HepG2 (cell line): ENCODE data around the gene PLEKHG7. TPM values are rescaled to one million over a fixed set of nuclear protein-coding genes. Genes with fewer than 3 reads are reported as not detected.

Experiments
- ATAC-seq: fragments of 200-7000 bp; cut with Tn5 transposase; 3 replicates; pipeline ENCODE4 v1.9.1; 2020; ENCODE audit warnings: mild to moderate bottlenecking, moderate library complexity
- BruUV-seq: library from RNA; stranded (reverse); fragments of 400-500 nt; replicated peaks from 2 replicates; lab custom pipeline; 2021; lab: Mats Ljungman, UMichigan
- CTCF ChIA-PET: fragments of 300-600 bp; formaldehyde crosslinking; extraction: SDS; loops from one replicate; lab custom pipeline; 2021; ENCODE audit warnings: low total read pairs, inconsistent platforms, low intra/inter-chr PET ratio; lab: Yijun Ruan, JAX
- POLR2A ChIA-PET: fragments of 350-600 bp; sonication (Branson Sonifier 250); formaldehyde crosslinking; loops from one replicate; lab custom pipeline; 2020; ENCODE audit warnings: antibody characterized with exemption, inconsistent platforms; lab: Yijun Ruan, JAX
- DNase-seq: peaks from one replicate; pipeline ENCODE4 v3.0.0-alpha.2; 2015; ENCODE audit warnings: low spot score
- FAIRE-seq: peaks from 3 replicates; lab custom pipeline; 2011; peaks lifted over from hg19 to GRCh38; lab: Jason Lieb, UNC
- H2AFZ ChIP-seq: one replicate; pipeline ENCODE4 v1.6.1; 2011; ENCODE audit warnings: low read length, inconsistent platforms
- H3K27ac ChIP-seq: fragments of 300-600 bp; 3 replicates; pipeline ENCODE4 v1.8.0; 2011; ENCODE audit warnings: mixed run types, mild to moderate bottlenecking, mixed read lengths, low read length, inconsistent platforms; ENCODE audit not compliant: insufficient read depth; ENCODE audit errors: extremely low read length
- H3K27me3 ChIP-seq, 2 experiments: fragments of 200-600 bp in 1 of 2; 2 replicates in 1 of 2; 3 replicates in 1 of 2; pipeline versions ENCODE4 v1.6.0 to v1.8.0; 2011; ENCODE audit warnings: low read length in 2 of 2, mild to moderate bottlenecking in 2 of 2, moderate library complexity in 2 of 2, inconsistent platforms in 1 of 2; ENCODE audit not compliant: insufficient read depth in 2 of 2, control insufficient read depth in 1 of 2
- H3K36me3 ChIP-seq, 2 experiments: fragments of 200-600 bp in 1 of 2; replicated peaks in 1 of 2; 2 replicates in 1 of 2; 3 replicates in 1 of 2; pipeline versions ENCODE4 v1.5.1 to v1.8.0; 2011; ENCODE audit warnings: low read length in 2 of 2, inconsistent platforms in 1 of 2; ENCODE audit not compliant: insufficient read depth in 2 of 2, control insufficient read depth in 1 of 2
- H3K4me1 ChIP-seq: 2 replicates; pipeline ENCODE4 v1.5.1; 2012; ENCODE audit warnings: low read length, inconsistent platforms; ENCODE audit not compliant: insufficient read depth
- H3K4me2 ChIP-seq: 2 replicates; pipeline ENCODE4 v1.6.0; 2011; ENCODE audit warnings: low read depth, low read length, inconsistent platforms
- H3K4me3 ChIP-seq, 3 experiments: fragments of 200-600 bp in 1 of 3; sonication (generic), shearing (Covaris generic) in 1 of 3; replicated peaks in 1 of 3; 2 replicates each; pipeline ENCODE4 v1.5.1; 2011 to 2016; ENCODE audit warnings: low read length in 3 of 3, inconsistent platforms in 2 of 3, low read depth in 2 of 3, mild to moderate bottlenecking in 2 of 3, control low read depth in 1 of 3, mixed read lengths in 1 of 3; ENCODE audit not compliant: insufficient read depth in 1 of 3
- H3K79me2 ChIP-seq: one replicate; pipeline ENCODE4 v1.6.1; 2011; ENCODE audit warnings: low read length, inconsistent platforms; ENCODE audit not compliant: insufficient read depth
- H3K9ac ChIP-seq: 2 replicates; pipeline ENCODE4 v1.6.0; 2011; ENCODE audit warnings: mild to moderate bottlenecking, low read depth, low read length, inconsistent platforms; ENCODE audit not compliant: insufficient read depth
- H3K9me3 ChIP-seq: 2 replicates; pipeline ENCODE4 v1.5.1; 2012; ENCODE audit warnings: mild to moderate bottlenecking, low read length
- H4K20me1 ChIP-seq: 2 replicates; pipeline ENCODE4 v1.6.0; 2011; ENCODE audit warnings: inconsistent platforms, mild to moderate bottlenecking, low read length, moderate library complexity; ENCODE audit not compliant: insufficient read depth
- ATF5 ChIP-seq: sonication (generic); formaldehyde crosslinking; IDR thresholded peaks from 2 replicates; pipeline ENCODE4 v1.4.0; 2020; ENCODE audit warnings: mild to moderate bottlenecking, low read depth, missing genetic modification reagents
- ELF1 ChIP-seq: sonication (generic); formaldehyde crosslinking; IDR thresholded peaks from 2 replicates; pipeline ENCODE4 v1.4.0; 2020; ENCODE audit warnings: missing genetic modification reagents
- MLX ChIP-seq: IDR thresholded peaks from 2 replicates; pipeline ENCODE4 v1.6.1; 2016
- NRL ChIP-seq: sonication (generic); formaldehyde crosslinking; IDR thresholded peaks from 2 replicates; pipeline ENCODE4 v1.5.0; 2020; ENCODE audit warnings: missing genetic modification reagents, mild to moderate bottlenecking, moderate library complexity, borderline replicate concordance
- TOPORS ChIP-seq: sonication (generic); formaldehyde crosslinking; IDR thresholded peaks from 2 replicates; pipeline ENCODE4 v1.8.0; 2023; ENCODE audit warnings: mild to moderate bottlenecking, missing genetic modification reagents
- ZNF274 ChIP-seq: sonication (generic); formaldehyde crosslinking; IDR thresholded peaks from 2 replicates; pipeline ENCODE4 v1.5.1; 2020; ENCODE audit warnings: mild to moderate bottlenecking, missing genetic modification reagents
- ZNF503 ChIP-seq: sonication (generic); formaldehyde crosslinking; IDR thresholded peaks from 2 replicates; pipeline ENCODE4 v1.4.0; 2020; ENCODE audit warnings: missing genetic modification reagents
- ZNF609 ChIP-seq: sonication (generic); formaldehyde crosslinking; IDR thresholded peaks from 2 replicates; pipeline ENCODE4 v1.4.0; 2020; ENCODE audit warnings: mild to moderate bottlenecking, missing genetic modification reagents, borderline replicate concordance
- ZNF660 ChIP-seq: sonication (generic); formaldehyde crosslinking; IDR thresholded peaks from 2 replicates; pipeline ENCODE4 v1.5.1; 2020; ENCODE audit warnings: mild to moderate bottlenecking, low read depth, missing genetic modification reagents, borderline replicate concordance
- ZNF703 ChIP-seq: sonication (generic); formaldehyde crosslinking; IDR thresholded peaks from 2 replicates; pipeline ENCODE4 v1.5.1; 2020; ENCODE audit warnings: missing genetic modification reagents, mild to moderate bottlenecking, moderate library complexity, borderline replicate concordance
- ZNF83 ChIP-seq: sonication (generic); formaldehyde crosslinking; IDR thresholded peaks from 2 replicates; pipeline ENCODE4 v1.4.0; 2020; ENCODE audit warnings: missing genetic modification reagents, mild to moderate bottlenecking, borderline replicate concordance
- in situ Hi-C: cut with HindIII; loops from 2 replicates; pipeline ENCODE4 v1.10.0; 2017; ENCODE audit warnings: low pct_unique_long_range_greater_than_20kb; ENCODE audit not compliant: extremely low pct_ligation_motif_present
- intact Hi-C: fragments of 100-400 bp; cut with micrococcal nuclease; formaldehyde crosslinking; loops from one replicate; pipeline ENCODE4 v1.10.0; 2022; ENCODE audit not compliant: unreplicated experiment
- polyA plus RNA-seq, 8 experiments: library from polyadenylated mRNA; depleted of rRNA in 3 of 8; stranded (reverse) in 7 of 8; unstranded in 1 of 8; fragments of >200 nt; fragmentation: Illumina TruSeq in 4 of 8; extraction: Trizol in 4 of 8; gene quantifications; 2 replicates each; pipeline versions ENCODE4 v1.2.1 to v1.2.3, GENCODE V29; 2011 to 2016; ENCODE audit warnings: low read depth in 4 of 8, missing spikeins in 1 of 8, mixed read lengths in 1 of 8; ENCODE audit not compliant: insufficient read depth in 1 of 8
- total RNA-seq, 5 experiments: library from RNA; depleted of rRNA; stranded (reverse); fragments of >200 nt; fragmentation: Illumina TruSeq; extraction: Trizol; gene quantifications; 2 replicates each; pipeline ENCODE4 v1.2.3, GENCODE V29; 2016; ENCODE audit warnings: low read depth in 1 of 5

The PLEKHG7 gene
- total and polyA plus RNA-seq, 2 of the 13 experiments (the other 11 are each of a cell fraction or from before 2014, with no cell fraction given): not detected

- Histone ChIP-seq H3K9ac (no peak overlapping the region), H3K27ac (no peak overlapping the region), H3K79me2 (no peaks in the 10 kb centered on the region), H3K27me3 (no peaks in the 10 kb centered on the region; a peak in 1 of 5 replicates), H3K9me3 (no peaks in the 10 kb centered on the region), H3K4me2 (no peak overlapping the region), H4K20me1 (no peaks in the 10 kb centered on the region), H3K4me3 (no peak overlapping the region), H2AFZ (no peak overlapping the region), H3K36me3 (peaks cover 5 to 36% of the 10 kb centered on the region in 2 experiments), H3K4me1 (no peaks in the 10 kb centered on the region)
- no TSS peak for BruUV-seq
- in situ Hi-C loops: no loop called here
- CTCF ChIA-PET: no interaction called here
- POLR2A ChIA-PET: no interaction called here
- ATAC-seq (no peak), FAIRE-seq (no peak), DNase-seq (no peak)
- intact Hi-C loops: no loop called here
- TF ChIP-seq NRL (CRISPR knock-in tag): no peak
- no peak for TF ChIP-seq ZNF660
- TF ChIP-seq ZNF274 (CRISPR knock-in tag): no peak
- TF ChIP-seq MLX (CRISPR knock-in tag): no peak
- TF ChIP-seq ZNF503: no peak
- TF ChIP-seq ZNF703 (CRISPR knock-in tag): no peak
- TF ChIP-seq ZNF83: no peak
- no peak for TF ChIP-seq ZNF609 (CRISPR knock-in tag)
- TF ChIP-seq TOPORS: no peak
- no peak for TF ChIP-seq ELF1 (CRISPR knock-in tag)
- no peak for TF ChIP-seq ATF5
These were observed 72.6 kb downstream of the PLEKHG7 start for GRCh38 chr12:92775416-92775815.
